GM18502 (cell line): Measurements from ENCODE around the gene STC2.

Source experiments
- ATAC-seq: cut with Tn5 transposase; IDR thresholded peaks from one replicate; pipeline ENCODE4 v1.9.1; 2021; ENCODE audit warnings: mild to moderate bottlenecking; ENCODE audit not compliant: unreplicated experiment, poor library complexity

Gene STC2

GRCh38 chr5:173278172-173278571, 50.0 kb downstream of the STC2 start:
- ATAC-seq, result no peak

GRCh38 chr5:173274771-173275170, 53.4 kb downstream of the STC2 start:
- ATAC-seq, result no peak

GRCh38 chr5:173271419-173271818, 56.8 kb downstream of the STC2 start:
- no peak for ATAC-seq

DNA sequence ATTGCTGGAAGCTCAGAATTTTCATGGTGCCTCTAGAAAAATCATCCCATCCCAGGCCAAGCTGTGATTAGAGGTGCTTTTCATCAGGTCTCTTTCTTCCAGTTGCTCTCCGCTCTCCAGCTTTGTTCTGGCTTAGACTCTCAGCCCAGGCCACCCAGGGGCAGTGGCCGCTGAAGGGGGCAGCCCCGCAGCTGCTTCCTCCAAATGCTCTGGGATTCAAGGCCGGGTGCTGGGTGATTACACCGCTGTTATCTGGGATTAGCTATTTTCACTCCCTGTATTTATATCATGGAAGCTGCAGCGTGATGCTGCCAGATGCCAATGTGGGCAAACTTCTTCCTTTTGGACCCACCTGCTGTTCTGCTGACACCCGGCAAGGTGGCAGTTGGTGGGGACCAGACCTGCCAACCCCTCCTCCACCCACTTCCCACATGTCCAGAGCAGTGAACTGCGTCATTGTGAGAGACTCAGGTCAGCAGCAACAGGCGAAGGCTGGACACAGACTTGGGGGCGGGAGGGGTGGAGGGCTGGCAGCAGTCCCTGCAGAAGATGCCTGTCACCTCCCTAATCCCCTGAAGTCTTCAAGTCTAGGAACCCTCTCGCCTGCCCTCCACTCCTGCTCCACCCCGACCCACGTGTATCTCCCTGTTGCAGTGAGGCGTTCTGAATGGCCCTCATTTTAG, 59.3 kb downstream of the STC2 start:
- no peak for ATAC-seq

- ATAC-seq, result no peak
These were observed 62.8 kb downstream of the STC2 start for GRCh38 chr5:173265433-173265832.
